Type B pancreatic cell (in vitro differentiated cells): ENCODE data around the gene SH3RF3. TPM values are rescaled to one million over a fixed set of nuclear protein-coding genes. Genes with fewer than 3 reads are reported as not detected.

Source experiments
- DNase-seq: peaks from one replicate; pipeline ENCODE4 v3.0.0; 2021; ENCODE audit warnings: mixed read lengths; ENCODE audit not compliant: unreplicated experiment; ENCODE audit errors: extremely low spot score
- H3K27ac Mint-ChIP-seq: 2 replicates; pipeline ENCODE4 v1.8.0; 2021; ENCODE audit warnings: mild to moderate bottlenecking, mixed read lengths
- H3K27me3 Mint-ChIP-seq: 2 replicates; pipeline ENCODE4 v1.8.0; 2021; ENCODE audit warnings: mixed read lengths
- H3K36me3 Mint-ChIP-seq: 2 replicates; pipeline ENCODE4 v1.8.0; 2021; ENCODE audit warnings: mixed read lengths
- H3K4me1 Mint-ChIP-seq: one replicate; pipeline ENCODE4 v1.8.0; 2021; ENCODE audit warnings: mixed read lengths; ENCODE audit not compliant: unreplicated experiment
- H3K4me3 Mint-ChIP-seq: 2 replicates; pipeline ENCODE4 v1.8.0; 2021; ENCODE audit warnings: mild to moderate bottlenecking, mixed read lengths
- H3K9me3 Mint-ChIP-seq: 2 replicates; pipeline ENCODE4 v1.8.0; 2021; ENCODE audit warnings: mixed read lengths
- total RNA-seq: library from RNA; stranded (reverse); gene quantifications from 2 replicates; pipeline ENCODE4 v1.2.1, GENCODE V29; 2021; ENCODE audit warnings: low replicate concordance
- TF ChIP-seq, protein P1 (sequence below): fragments of 200-600 bp; sonication (generic); conservative IDR thresholded peaks from 2 replicates; pipeline ENCODE4 v1.5.0; 2021; ENCODE audit warnings: antibody characterized with exemption, mild to moderate bottlenecking

The SH3RF3 gene
- total RNA-seq, 1 donor from 2014 or later = 13.9 TPM

DNA sequence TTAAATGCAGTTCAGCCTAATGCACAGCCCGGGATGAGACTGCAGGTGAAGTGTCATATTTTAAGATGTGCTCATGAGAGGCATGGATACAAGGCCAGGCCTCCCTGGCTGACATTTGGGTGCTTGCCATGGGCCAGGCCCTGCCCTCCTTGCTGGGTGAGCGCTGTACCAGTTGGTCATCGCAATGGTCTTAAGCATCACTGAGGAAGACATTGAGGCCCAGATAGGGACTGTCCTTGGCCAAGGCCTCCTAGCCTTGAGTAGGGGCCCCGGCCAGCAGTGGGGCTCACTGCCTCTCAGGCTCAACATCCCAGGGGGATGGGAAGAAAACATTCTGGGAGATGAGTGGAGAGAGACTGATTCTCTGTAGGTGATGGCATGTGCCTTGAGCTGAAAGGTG lies 184.3 kb downstream of the SH3RF3 start:
- Mint-ChIP-seq H3K4me3 (no peak overlapping the region), H3K27me3 (no peaks in the 10 kb centered on the region), H3K4me1 (peaks cover 14% of the 10 kb centered on the region), H3K36me3 (no peaks in the 10 kb centered on the region), H3K9me3 (no peaks in the 10 kb centered on the region), H3K27ac (no peak overlapping the region)
- TF ChIP-seq, protein P1, sequence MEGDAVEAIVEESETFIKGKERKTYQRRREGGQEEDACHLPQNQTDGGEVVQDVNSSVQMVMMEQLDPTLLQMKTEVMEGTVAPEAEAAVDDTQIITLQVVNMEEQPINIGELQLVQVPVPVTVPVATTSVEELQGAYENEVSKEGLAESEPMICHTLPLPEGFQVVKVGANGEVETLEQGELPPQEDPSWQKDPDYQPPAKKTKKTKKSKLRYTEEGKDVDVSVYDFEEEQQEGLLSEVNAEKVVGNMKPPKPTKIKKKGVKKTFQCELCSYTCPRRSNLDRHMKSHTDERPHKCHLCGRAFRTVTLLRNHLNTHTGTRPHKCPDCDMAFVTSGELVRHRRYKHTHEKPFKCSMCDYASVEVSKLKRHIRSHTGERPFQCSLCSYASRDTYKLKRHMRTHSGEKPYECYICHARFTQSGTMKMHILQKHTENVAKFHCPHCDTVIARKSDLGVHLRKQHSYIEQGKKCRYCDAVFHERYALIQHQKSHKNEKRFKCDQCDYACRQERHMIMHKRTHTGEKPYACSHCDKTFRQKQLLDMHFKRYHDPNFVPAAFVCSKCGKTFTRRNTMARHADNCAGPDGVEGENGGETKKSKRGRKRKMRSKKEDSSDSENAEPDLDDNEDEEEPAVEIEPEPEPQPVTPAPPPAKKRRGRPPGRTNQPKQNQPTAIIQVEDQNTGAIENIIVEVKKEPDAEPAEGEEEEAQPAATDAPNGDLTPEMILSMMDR = no peak
- no peak for DNase-seq

DNA sequence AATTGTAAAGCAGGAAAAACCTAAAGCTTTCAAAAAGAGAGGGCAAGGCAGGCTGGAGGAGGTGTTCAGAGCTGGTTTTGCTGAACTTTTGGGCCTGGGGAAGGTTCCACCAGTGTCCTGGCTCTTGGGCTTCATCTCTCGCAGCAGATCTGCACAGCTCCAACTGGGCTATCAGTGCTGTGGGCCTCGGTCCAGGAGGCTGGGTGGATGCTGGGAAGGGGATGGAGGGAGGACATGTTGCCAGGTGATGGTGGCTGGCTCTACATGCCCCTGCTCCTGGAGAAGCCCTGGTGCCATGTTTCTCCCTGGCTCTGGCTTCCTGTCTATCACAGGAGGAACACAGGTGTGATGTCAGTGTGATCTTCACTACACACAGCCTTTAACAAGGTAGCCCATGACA lies 187.1 kb downstream of the SH3RF3 start:
- H3K4me1 Mint-ChIP-seq = peaks cover 34% of the 10 kb centered on the region
- DNase-seq = no peak
- TF ChIP-seq, protein P1 = no peak
- H3K9me3 Mint-ChIP-seq = no peaks in the 10 kb centered on the region
- H3K36me3 Mint-ChIP-seq = no peaks in the 10 kb centered on the region
- H3K27me3 Mint-ChIP-seq = no peaks in the 10 kb centered on the region
- H3K27ac Mint-ChIP-seq = no peak overlapping the region
- no peak overlapping the region for H3K4me3 Mint-ChIP-seq

DNA sequence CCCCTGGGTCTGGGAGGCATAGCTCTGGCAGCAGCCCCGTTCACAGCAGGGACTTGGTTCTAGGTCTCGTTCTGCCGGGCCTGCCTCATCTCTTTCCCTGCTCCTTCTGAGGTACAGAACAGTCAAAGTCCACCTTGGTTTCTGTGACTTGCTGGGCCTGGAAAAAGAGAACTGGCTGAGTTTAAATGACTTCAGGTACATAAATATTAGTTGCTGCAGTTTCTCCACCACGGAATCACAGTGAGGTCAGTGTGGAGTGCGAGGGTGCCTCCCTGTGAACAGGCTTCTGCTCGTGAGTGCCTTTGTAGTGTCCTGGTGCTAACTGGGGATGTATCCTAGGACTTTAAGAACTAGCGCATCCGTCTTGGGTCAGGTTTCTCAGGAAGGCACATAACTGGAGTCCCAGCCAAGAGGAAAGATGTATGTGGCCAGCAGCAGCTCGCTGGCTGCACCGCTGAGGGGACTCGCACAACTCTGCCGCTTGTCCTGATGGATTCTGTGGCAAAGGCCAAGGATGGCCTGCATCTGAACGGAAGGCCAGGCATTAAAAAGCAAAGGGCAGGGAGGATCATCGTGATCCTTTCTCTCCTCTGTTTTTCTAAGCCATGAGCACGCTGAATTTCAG lies 188.6 kb downstream of the SH3RF3 start:
- H3K27me3 Mint-ChIP-seq = no peaks in the 10 kb centered on the region
- H3K36me3 Mint-ChIP-seq = no peaks in the 10 kb centered on the region
- peaks cover 45% of the 10 kb centered on the region for H3K4me1 Mint-ChIP-seq
- no peak overlapping the region for H3K27ac Mint-ChIP-seq
- TF ChIP-seq, protein P1 = no peak
- no peak for DNase-seq
- H3K9me3 Mint-ChIP-seq = no peaks in the 10 kb centered on the region
- H3K4me3 Mint-ChIP-seq = no peak overlapping the region

DNA sequence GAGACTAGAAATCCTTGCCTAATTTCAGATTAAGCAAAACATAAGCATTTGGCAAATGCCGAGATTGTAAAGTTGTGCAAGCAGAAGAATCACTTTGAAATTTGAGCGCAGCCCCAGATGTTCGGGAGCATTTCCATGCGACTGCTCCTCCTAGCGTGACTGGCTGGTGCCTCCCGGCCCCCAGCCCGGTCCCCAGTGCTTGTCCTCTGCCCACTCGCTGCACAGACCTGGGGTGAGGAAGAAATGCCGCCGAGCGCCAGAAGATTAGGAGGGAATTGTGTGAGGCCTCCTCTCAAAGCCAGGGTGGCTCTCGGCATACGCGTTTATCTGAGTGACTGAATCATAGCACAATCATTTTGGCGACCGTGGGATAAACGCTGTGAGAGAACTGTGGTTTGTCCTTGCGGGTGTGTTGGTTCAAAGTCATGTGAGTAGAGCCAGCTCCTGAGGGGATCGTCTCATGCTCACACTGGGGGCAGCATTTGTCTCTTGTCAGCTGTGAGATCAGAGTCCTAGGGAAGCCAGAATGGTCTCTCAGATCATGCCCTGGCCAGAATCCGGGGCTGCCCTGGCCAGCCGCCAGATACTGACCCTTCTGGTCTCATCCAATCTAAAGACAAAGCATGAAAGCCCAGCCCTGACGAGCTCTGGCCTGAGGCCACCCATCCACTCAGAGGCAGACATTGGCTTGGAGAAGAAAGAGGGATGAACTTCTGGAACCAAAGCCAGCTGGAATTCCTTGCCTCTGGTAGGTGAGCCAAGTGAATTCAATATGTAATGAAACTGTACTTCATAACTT lies 189.3 kb downstream of the SH3RF3 start:
- H3K27ac Mint-ChIP-seq = no peak overlapping the region
- no peaks in the 10 kb centered on the region for H3K9me3 Mint-ChIP-seq
- H3K27me3 Mint-ChIP-seq = peaks cover 3% of the 10 kb centered on the region
- peak overlapping the region; percentile 39 for H3K4me3 Mint-ChIP-seq
- DNase-seq = no peak
- peaks cover 51% of the 10 kb centered on the region for H3K4me1 Mint-ChIP-seq
- TF ChIP-seq, protein P1 = no peak
- no peaks in the 10 kb centered on the region for H3K36me3 Mint-ChIP-seq

DNA sequence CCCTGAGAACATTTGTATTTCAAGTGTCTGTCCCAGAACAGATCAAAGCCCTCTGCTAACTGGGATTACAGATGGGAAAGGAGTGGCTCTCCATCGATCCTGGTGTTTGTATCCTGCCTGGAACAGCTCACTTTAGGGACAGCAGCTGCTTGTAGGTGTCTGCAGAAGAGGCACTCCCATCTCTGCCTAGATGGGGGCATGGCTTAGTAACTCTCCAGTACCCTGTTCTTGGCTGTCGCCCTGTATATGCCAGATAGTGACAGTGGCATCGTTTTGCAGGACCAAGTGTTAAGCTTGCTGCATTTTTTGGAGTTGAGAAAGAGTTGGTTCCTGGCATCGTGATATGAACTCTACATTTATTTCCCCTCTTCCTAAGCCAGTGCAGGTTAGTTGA lies 189.9 kb downstream of the SH3RF3 start:
- peaks cover 3% of the 10 kb centered on the region for H3K27me3 Mint-ChIP-seq
- TF ChIP-seq, protein P1 = no peak
- no peak overlapping the region for H3K27ac Mint-ChIP-seq
- no peak for DNase-seq
- no peak overlapping the region for H3K4me3 Mint-ChIP-seq
- no peaks in the 10 kb centered on the region for H3K36me3 Mint-ChIP-seq
- no peaks in the 10 kb centered on the region for H3K9me3 Mint-ChIP-seq
- H3K4me1 Mint-ChIP-seq = peaks cover 51% of the 10 kb centered on the region
